ENCODE measurements around the gene ACSL4. TPM values are rescaled to one million over a fixed set of nuclear protein-coding genes. Genes with fewer than 3 reads are reported as not detected.

The ACSL4 gene
- total RNA-seq, 1 experiment from 2014 or later = 55.2 TPM

DNA sequence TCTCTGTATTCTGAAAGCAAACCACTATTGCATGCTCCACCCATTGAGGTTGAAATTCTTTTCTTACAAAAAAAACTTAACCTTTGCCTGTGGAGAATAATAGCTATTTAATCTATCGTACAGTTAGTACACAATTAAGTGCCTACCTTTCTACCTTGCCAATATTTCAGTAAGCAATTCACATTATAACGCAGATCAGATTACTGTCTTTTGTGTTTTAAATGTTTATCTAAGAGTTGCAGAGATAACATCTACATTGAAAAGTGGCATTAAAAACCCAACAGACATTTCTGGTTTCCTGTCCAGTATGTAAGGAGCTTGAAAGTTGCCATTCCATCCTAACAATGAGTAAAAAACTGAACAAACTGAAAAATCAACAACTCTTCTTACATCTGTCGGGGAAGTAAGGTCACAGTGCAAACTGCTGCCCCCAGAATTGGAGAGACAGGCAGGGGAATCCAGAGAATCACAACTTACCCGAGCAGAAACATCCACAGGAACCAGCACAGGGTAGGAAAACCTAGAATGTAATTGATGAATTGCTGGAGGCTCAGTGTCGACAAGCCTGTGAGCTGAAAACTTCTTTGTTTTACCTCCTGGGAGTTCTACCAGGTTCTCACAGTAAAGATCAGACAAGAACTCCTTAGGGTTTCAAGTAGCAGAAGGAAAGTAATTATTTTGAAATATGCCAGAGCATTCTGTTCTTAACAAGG is 27.3 kb upstream of the ACSL4 start:
- DNase-seq (ENCODE audit: low read depth, low spot score) (no peak), ATAC-seq (no peak)
- Histone ChIP-seq H3K4me3 (ENCODE audit: low read depth in 2 of 2, low read length in 2 of 2) (no peak overlapping the region), H3K9me3 (ENCODE audit: control insufficient read depth, insufficient read depth, low read depth, low read length) (no peaks in the 10 kb centered on the region), H3K27me3 (ENCODE audit: control insufficient read depth, insufficient read depth, low read length) (peaks cover 2% of the 10 kb centered on the region; the same call in 1 of the 2 replicates), H3K4me1 (ENCODE audit: control insufficient read depth, insufficient read depth, low read length) (no peaks in the 10 kb centered on the region), H3K27ac (ENCODE audit: low read length) (no peak overlapping the region), H3K36me3 (ENCODE audit: control insufficient read depth, insufficient read depth, low read length) (no peaks in the 10 kb centered on the region)
- POLR2A ChIA-PET = no interaction called here
- CTCF ChIA-PET = no interaction called here
- in situ Hi-C loops (cut with HindIII; ENCODE audit: low pct_unique_long_range_greater_than_20kb, low sequenced_read_pairs) (no loop called here), intact Hi-C loops (cut with micrococcal nuclease; ENCODE audit: unreplicated experiment) (no loop called here)
- no TSS peak for BruUV-seq (replicated peaks)
- TF ChIP-seq POLR2AphosphoS5 (IDR thresholded peaks at IDR 0.05; ENCODE audit: low read depth, low read length) (no peak), TCF7L2 (IDR thresholded peaks at IDR 0.05; ENCODE audit: low read depth, low read length) (no peak), SIN3A (IDR thresholded peaks at IDR 0.05; ENCODE audit: borderline replicate concordance, insufficient read depth, low read depth, low read length) (no peak)
- TF ChIP-seq, protein P1, sequence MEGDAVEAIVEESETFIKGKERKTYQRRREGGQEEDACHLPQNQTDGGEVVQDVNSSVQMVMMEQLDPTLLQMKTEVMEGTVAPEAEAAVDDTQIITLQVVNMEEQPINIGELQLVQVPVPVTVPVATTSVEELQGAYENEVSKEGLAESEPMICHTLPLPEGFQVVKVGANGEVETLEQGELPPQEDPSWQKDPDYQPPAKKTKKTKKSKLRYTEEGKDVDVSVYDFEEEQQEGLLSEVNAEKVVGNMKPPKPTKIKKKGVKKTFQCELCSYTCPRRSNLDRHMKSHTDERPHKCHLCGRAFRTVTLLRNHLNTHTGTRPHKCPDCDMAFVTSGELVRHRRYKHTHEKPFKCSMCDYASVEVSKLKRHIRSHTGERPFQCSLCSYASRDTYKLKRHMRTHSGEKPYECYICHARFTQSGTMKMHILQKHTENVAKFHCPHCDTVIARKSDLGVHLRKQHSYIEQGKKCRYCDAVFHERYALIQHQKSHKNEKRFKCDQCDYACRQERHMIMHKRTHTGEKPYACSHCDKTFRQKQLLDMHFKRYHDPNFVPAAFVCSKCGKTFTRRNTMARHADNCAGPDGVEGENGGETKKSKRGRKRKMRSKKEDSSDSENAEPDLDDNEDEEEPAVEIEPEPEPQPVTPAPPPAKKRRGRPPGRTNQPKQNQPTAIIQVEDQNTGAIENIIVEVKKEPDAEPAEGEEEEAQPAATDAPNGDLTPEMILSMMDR (IDR thresholded peaks at IDR 0.05) = no peak
- TF ChIP-seq, protein P2, sequence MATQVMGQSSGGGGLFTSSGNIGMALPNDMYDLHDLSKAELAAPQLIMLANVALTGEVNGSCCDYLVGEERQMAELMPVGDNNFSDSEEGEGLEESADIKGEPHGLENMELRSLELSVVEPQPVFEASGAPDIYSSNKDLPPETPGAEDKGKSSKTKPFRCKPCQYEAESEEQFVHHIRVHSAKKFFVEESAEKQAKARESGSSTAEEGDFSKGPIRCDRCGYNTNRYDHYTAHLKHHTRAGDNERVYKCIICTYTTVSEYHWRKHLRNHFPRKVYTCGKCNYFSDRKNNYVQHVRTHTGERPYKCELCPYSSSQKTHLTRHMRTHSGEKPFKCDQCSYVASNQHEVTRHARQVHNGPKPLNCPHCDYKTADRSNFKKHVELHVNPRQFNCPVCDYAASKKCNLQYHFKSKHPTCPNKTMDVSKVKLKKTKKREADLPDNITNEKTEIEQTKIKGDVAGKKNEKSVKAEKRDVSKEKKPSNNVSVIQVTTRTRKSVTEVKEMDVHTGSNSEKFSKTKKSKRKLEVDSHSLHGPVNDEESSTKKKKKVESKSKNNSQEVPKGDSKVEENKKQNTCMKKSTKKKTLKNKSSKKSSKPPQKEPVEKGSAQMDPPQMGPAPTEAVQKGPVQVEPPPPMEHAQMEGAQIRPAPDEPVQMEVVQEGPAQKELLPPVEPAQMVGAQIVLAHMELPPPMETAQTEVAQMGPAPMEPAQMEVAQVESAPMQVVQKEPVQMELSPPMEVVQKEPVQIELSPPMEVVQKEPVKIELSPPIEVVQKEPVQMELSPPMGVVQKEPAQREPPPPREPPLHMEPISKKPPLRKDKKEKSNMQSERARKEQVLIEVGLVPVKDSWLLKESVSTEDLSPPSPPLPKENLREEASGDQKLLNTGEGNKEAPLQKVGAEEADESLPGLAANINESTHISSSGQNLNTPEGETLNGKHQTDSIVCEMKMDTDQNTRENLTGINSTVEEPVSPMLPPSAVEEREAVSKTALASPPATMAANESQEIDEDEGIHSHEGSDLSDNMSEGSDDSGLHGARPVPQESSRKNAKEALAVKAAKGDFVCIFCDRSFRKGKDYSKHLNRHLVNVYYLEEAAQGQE (IDR thresholded peaks at IDR 0.05; ENCODE audit: insufficient read depth in 1 of 2, low read depth in 2 of 2, low read length in 1 of 2) = no peak

DNA sequence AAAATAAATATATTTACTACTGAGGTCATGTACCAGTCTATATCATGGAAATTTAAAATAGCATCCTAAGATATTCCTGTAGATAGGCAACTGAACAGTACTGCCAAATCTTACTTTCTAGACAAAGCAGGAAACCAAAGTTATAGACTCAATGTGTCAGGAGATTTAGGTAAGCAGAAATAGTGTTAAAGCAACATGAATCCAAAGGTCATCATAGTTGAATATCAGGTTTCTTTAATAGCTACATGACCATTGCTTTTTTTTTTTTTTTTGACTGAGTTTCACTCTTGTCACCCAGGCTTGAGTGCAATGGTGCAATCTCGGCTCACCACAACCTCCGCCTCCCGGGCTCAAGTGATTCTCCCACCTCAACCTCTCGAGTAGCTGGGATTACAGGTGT is 20.2 kb upstream of the ACSL4 start:
- no peak for DNase-seq (ENCODE audit: low read depth, low spot score)
- H3K4me3 ChIP-seq (ENCODE audit: low read depth in 2 of 2, low read length in 2 of 2) = no peak overlapping the region
- H3K27ac ChIP-seq (ENCODE audit: low read length) = no peak overlapping the region
- no peaks in the 10 kb centered on the region for H3K36me3 ChIP-seq (ENCODE audit: control insufficient read depth, insufficient read depth, low read length)
- BruUV-seq (replicated peaks) = no TSS peak
- H3K9me3 ChIP-seq (ENCODE audit: control insufficient read depth, insufficient read depth, low read depth, low read length) = no peaks in the 10 kb centered on the region
- in situ Hi-C loops (cut with HindIII; ENCODE audit: low pct_unique_long_range_greater_than_20kb, low sequenced_read_pairs) (no loop called here), intact Hi-C loops (cut with micrococcal nuclease; ENCODE audit: unreplicated experiment) (no loop called here)
- TF ChIP-seq POLR2AphosphoS5 (IDR thresholded peaks at IDR 0.05; ENCODE audit: low read depth, low read length) (no peak), TCF7L2 (IDR thresholded peaks at IDR 0.05; ENCODE audit: low read depth, low read length) (no peak), SIN3A (IDR thresholded peaks at IDR 0.05; ENCODE audit: borderline replicate concordance, insufficient read depth, low read depth, low read length) (no peak)
- TF ChIP-seq, protein P1 (IDR thresholded peaks at IDR 0.05) = no peak
- TF ChIP-seq, protein P2 (IDR thresholded peaks at IDR 0.05; ENCODE audit: insufficient read depth in 1 of 2, low read depth in 2 of 2, low read length in 1 of 2) = no peak
- H3K4me1 ChIP-seq (ENCODE audit: control insufficient read depth, insufficient read depth, low read length) = no peaks in the 10 kb centered on the region
- POLR2A ChIA-PET = interaction anchor here (0.6 to 0.7 kb wide), 2 partner anchors 40 to 1401 kb away, joined by 3 to 14 read pairs; no protein-coding TSS in a partner anchor
- CTCF ChIA-PET = no interaction called here
- ATAC-seq = no peak
- H3K27me3 ChIP-seq (ENCODE audit: control insufficient read depth, insufficient read depth, low read length) = no peaks in the 10 kb centered on the region

Data from Panc1 (cell line).